ENCODE measurements around the gene ZNF474. TPM values are rescaled to one million over a fixed set of nuclear protein-coding genes. Genes with fewer than 3 reads are reported as not detected.

ZNF474 gene
- total RNA-seq, 1 donor from 2014 or later, result not detected

GRCh38 chr5:122156724-122157325 is 27.5 kb downstream of the ZNF474 start:
- Mint-ChIP-seq H3K9me3 (ENCODE audit: unreplicated experiment) (no peaks in the 10 kb centered on the region), H3K36me3 (ENCODE audit: low read depth, unreplicated experiment) (no peaks in the 10 kb centered on the region), H3K27ac (ENCODE audit: unreplicated experiment) (no peak overlapping the region), H3K4me1 (ENCODE audit: unreplicated experiment) (no peaks in the 10 kb centered on the region), H3K27me3 (ENCODE audit: unreplicated experiment) (no peaks in the 10 kb centered on the region), H3K4me3 (ENCODE audit: unreplicated experiment) (no peak overlapping the region)
- peak; percentile 10 for DNase-seq (ENCODE audit: low spot score)
- no peak for TF ChIP-seq CTCF (IDR thresholded peaks at IDR 0.05; ENCODE audit: unreplicated experiment)

GRCh38 chr5:122162100-122162638 is 32.8 kb downstream of the ZNF474 start:
- no peak overlapping the region for H3K27ac Mint-ChIP-seq (ENCODE audit: unreplicated experiment)
- DNase-seq (ENCODE audit: low spot score), result no peak
- H3K4me1 Mint-ChIP-seq (ENCODE audit: unreplicated experiment), result no peaks in the 10 kb centered on the region
- no peak overlapping the region for H3K4me3 Mint-ChIP-seq (ENCODE audit: unreplicated experiment)
- H3K27me3 Mint-ChIP-seq (ENCODE audit: unreplicated experiment), result no peaks in the 10 kb centered on the region
- no peaks in the 10 kb centered on the region for H3K9me3 Mint-ChIP-seq (ENCODE audit: unreplicated experiment)
- no peaks in the 10 kb centered on the region for H3K36me3 Mint-ChIP-seq (ENCODE audit: low read depth, unreplicated experiment)
- no peak for TF ChIP-seq CTCF (IDR thresholded peaks at IDR 0.05; ENCODE audit: unreplicated experiment)

GRCh38 chr5:122163121-122164069 is 34.0 kb downstream of the ZNF474 start:
- no peak for TF ChIP-seq CTCF (IDR thresholded peaks at IDR 0.05; ENCODE audit: unreplicated experiment)
- Mint-ChIP-seq H3K4me1 (ENCODE audit: unreplicated experiment) (no peaks in the 10 kb centered on the region), H3K27ac (ENCODE audit: unreplicated experiment) (no peak overlapping the region), H3K36me3 (ENCODE audit: low read depth, unreplicated experiment) (no peaks in the 10 kb centered on the region), H3K27me3 (ENCODE audit: unreplicated experiment) (no peaks in the 10 kb centered on the region), H3K4me3 (ENCODE audit: unreplicated experiment) (no peak overlapping the region), H3K9me3 (ENCODE audit: unreplicated experiment) (no peaks in the 10 kb centered on the region)
- no peak for DNase-seq (ENCODE audit: low spot score)

- no peak overlapping the region for H3K27ac Mint-ChIP-seq (ENCODE audit: unreplicated experiment)
- H3K4me1 Mint-ChIP-seq (ENCODE audit: unreplicated experiment), result no peaks in the 10 kb centered on the region
- no peak overlapping the region for H3K4me3 Mint-ChIP-seq (ENCODE audit: unreplicated experiment)
- DNase-seq (ENCODE audit: low spot score), result no peak
- no peaks in the 10 kb centered on the region for H3K27me3 Mint-ChIP-seq (ENCODE audit: unreplicated experiment)
- no peak for TF ChIP-seq CTCF (IDR thresholded peaks at IDR 0.05; ENCODE audit: unreplicated experiment)
- no peaks in the 10 kb centered on the region for H3K36me3 Mint-ChIP-seq (ENCODE audit: low read depth, unreplicated experiment)
- H3K9me3 Mint-ChIP-seq (ENCODE audit: unreplicated experiment), result no peaks in the 10 kb centered on the region
Observed at GRCh38 chr5:122164070-122164435, 34.7 kb downstream of the ZNF474 start.

All from endothelial cell (in vitro differentiated cells).